HG02973 (cell line): ENCODE measurements around the gene SETDB2.

Experiments used
- ATAC-seq: cut with Tn5 transposase; IDR thresholded peaks from one replicate; pipeline ENCODE4 v1.9.1; 2021; ENCODE audit warnings: moderate library complexity; ENCODE audit not compliant: unreplicated experiment

SETDB2 gene

DNA sequence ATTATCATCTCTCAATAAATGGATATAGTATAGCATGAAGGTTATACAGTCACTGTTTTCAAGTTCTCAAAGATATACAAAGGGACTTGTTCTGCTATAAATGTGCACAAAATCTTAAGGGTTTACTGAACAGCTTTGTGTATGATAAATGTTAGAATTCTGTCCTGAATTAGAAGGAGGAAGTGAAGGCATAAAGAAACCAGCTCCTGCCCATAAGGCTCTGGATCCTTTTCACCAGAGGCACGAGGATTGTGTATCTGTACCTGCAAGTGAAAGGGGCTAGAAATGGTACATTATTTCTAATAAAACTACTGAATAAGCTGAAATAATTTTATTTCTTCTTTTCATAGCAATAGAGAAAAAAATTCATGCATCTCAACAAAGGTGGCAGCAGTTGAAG is 84.1 kb downstream of the SETDB2 start:
- no peak for ATAC-seq

DNA sequence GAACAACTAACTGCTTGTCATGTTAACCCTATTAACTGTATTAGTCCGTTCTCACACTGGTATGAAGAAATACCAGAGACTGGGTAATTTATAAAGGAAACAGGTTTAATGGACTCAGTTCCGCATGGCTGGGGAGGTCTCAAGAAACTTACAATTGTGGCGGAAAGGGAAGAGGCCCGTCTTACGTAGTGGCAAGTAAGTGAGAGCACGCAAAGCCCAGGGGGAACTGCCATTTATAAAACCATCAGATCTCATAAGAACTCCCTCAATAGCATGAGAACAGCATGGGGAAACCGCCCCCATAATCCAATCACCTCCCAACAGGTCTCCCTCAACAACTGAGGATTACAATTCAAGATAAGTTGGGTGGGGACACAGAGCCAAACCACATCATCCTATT is 86.4 kb downstream of the SETDB2 start:
- ATAC-seq: peak; percentile 52

DNA sequence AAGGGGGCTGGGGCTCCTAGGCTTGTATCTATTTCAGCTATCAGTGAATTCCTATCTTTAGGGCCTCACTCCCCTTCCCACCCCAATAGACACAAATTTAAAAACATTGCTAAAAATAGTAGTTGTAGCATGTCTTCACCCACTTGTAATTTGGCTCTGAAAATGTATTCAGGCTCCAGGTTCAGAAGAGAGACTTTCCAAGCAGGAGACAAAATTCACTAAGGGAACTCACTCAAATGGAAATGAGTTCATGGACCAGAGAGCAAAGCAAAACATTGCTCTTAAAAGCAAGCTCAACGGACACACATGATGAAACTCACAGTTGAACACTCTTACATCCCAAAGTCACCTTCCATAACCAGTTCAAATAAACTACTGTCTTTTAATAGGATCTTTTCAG is 88.5 kb downstream of the SETDB2 start:
- no peak for ATAC-seq

DNA sequence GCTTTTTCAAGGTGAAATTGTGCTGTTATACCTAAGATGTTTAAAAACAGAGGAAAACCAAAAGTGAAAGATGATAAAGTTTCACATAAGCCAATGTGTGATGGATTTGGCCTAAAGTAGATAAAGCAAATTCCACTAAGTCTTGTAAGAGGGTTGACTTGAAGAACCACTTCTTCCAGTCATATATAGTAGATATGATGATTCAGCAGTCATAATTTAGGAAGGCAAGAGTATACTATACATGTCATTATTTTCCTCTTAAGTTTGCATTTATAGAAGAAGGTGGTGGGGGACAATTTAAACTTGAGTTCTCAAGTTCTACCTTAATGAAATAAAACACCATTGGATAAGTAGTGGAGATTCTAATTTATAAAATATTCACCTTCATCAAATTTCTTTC is 88.9 kb downstream of the SETDB2 start:
- ATAC-seq: no peak

DNA sequence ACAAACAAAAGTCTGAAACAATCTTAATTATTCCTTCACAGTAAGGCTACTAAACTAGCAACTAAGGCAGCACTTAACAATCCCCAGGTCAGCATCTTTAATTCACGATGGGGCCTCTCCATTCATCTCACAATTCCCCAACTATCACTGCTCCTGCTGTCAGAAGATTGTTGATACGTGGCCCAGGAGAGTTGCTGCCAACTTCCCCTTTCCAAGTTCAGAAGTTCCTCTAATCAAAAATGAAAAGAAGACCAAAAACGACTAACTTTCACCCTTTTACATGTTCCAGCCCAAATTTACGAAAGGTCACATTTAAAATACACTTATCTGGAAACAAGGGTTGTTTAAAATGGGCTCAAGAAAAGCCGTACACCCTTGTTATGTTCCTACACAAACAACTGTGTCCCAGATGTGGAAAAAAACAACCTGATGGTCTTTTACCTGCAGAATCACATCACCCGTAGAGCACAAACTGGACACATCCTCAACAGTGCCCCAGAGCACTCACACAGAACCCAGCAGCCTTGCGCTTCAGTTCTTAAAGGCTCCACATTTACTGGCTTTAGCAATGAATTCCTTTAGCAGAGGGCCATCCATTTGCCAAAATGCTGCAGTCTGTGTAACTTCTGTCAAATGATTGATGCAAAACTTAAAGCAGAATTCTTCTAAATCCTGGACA is 89.7 kb downstream of the SETDB2 start:
- ATAC-seq: no peak

DNA sequence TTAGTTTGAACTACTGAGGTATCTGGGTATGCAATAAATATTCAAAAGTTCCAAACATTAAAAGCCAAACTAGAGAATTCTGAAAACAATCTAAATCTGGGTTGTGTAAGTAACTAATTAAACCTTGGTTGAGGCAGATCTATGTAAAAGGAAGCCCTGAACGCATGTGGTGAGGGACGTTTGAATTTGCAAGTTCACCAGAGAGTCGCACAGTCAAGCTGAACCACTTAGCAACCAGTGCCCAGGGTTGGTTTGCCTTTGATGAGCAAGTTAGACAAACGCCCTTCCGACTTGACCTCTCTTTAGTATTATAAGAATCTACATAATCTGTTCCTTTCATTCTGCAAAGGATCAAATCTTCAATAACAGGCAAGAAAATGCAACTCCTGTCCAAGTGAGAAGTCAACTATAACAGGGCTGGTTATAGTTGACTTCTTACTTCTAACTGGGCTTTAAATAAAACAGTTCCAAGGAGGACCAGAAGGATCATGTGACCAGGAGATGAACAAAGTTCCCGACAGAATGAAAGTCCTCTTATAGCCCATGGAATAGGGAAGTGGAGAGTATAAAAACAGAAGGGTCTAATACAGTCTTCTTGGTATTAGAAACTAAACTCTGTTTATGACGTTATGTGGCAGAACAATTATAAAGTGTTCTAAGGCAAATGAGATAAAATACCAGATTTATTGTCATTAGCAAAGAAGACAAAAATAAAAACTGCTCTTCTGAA is 92.2 kb downstream of the SETDB2 start:
- no peak for ATAC-seq

DNA sequence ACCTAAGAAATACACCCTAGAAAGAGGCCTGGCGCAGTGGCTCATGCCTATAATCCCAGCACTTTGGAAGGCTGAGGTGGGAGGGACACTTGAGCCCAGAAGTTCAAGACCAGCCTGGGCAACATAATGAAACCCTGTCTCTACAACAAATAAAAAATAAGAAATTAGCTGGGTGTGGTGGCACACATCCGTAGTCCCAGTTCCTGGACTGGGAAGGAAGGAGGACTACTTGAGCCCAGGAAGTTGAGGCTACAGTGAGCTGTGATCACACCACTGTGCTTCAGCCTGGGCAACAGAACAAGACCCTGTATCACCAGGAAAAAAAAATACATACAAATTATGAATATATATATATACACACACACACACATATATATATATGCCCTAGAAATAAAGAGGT is 94.3 kb downstream of the SETDB2 start:
- no peak for ATAC-seq

DNA sequence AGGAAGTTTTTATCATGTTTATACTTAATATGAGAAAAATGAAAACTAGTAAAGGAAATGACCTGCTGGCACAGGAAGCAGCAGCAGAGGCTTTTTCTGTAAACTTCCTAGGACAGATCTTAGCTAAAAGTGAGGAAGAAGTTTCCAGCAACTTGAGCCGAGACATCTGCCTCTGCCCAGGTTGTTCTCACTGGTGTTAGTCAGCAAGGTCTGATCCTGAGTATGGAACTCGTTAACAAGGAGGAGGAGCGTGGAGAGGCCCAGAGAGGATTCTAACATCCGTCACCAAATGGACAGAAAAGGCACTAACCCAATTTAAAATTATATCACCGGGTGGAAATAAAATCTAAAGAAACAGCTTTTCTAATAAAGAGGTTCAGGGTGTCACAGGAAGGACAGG is 95.2 kb downstream of the SETDB2 start:
- ATAC-seq: no peak

DNA sequence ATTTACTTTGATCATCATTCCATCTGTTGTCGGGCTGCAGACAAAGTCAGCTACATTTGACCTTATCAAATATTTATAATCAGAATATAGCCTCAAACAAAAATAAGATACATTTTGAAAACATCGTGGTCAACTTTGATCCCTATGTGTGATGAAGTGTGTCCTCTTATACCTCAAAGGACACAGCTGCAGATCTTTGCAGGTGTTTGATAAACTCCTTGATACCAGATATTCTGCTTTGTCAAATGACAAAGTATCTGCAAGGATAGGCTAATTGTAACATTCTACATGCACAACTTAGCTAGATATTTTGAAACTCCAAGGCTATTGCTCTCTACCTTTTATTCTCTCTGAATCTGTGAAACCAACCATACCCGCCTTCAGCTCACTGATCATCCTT is 95.7 kb downstream of the SETDB2 start:
- no peak for ATAC-seq

DNA sequence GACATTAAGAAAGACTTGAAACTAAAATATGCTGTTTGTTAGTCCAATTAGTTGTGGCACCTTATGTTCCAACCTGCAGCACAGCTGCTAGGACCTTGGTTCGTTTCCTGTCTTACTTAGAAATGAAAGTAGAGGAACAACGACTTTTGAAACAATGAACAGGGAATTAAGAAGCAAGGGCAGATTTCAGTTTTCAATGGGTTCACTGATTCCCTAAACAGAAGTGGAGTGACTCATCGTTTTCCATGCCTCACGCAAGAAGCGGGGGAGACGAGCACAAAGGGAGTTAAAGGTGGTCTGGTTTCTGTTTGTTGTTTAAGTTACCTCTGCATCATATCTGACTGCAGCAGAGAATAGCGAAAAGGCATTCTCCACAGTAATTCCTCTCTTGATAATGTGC is 96.5 kb downstream of the SETDB2 start:
- no peak for ATAC-seq

DNA sequence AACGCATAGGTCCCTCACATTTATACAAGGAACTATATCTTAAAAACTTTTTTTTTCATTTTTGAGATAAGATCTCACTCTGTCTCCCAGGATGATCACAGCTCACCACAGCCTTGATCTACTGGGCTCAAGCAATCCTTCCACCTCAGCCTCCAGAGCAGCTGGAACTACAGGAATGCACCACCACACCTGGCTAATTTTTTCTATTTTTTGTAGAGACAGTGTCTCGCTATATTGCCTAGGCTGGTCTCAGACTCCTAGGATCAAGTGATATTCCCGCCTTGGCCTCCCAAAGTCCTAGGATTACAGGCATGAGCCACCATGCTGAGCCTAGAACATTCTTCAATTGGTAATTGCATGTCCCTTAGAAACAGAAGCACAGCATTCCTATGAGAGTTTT is 99.6 kb downstream of the SETDB2 start:
- no peak for ATAC-seq
